GM18909 (cell line): ENCODE results near the gene ZNF521.

ENCODE experiments used
- ATAC-seq: cut with Tn5 transposase; IDR thresholded peaks from one replicate; pipeline ENCODE4 v1.9.1; 2021; ENCODE audit warnings: mild to moderate bottlenecking; ENCODE audit not compliant: unreplicated experiment, poor library complexity

The ZNF521 gene

GRCh38 chr18:25231327-25231691 lies 120.7 kb downstream of the ZNF521 start:
- ATAC-seq: no peak

- ATAC-seq: peak; percentile 69
Measured at GRCh38 chr18:25230658-25231326, 121.2 kb downstream of the ZNF521 start.

GRCh38 chr18:25229920-25230319 lies 122.0 kb downstream of the ZNF521 start:
- no peak for ATAC-seq

- ATAC-seq: no peak
Measured at GRCh38 chr18:25229081-25229480, 122.9 kb downstream of the ZNF521 start.

GRCh38 chr18:25228410-25228809 lies 123.6 kb downstream of the ZNF521 start:
- ATAC-seq: no peak

- no peak for ATAC-seq
Measured at GRCh38 chr18:25225151-25225550, 126.8 kb downstream of the ZNF521 start.

- ATAC-seq: no peak
Measured at GRCh38 chr18:25223899-25224886, 127.8 kb downstream of the ZNF521 start.

GRCh38 chr18:25223211-25223610 lies 128.8 kb downstream of the ZNF521 start:
- ATAC-seq: no peak

- no peak for ATAC-seq
Measured at GRCh38 chr18:25222648-25223047, 129.3 kb downstream of the ZNF521 start.

- no peak for ATAC-seq
Measured at GRCh38 chr18:25210622-25211021, 141.3 kb downstream of the ZNF521 start.

GRCh38 chr18:25192065-25192464 lies 159.9 kb downstream of the ZNF521 start:
- ATAC-seq: peak; percentile 62

- ATAC-seq: peak; percentile 85
Measured at GRCh38 chr18:25190472-25190871, 161.5 kb downstream of the ZNF521 start.

GRCh38 chr18:25189391-25190185 lies 162.4 kb downstream of the ZNF521 start:
- no peak for ATAC-seq

- no peak for ATAC-seq
Measured at GRCh38 chr18:25187521-25188192, 164.3 kb downstream of the ZNF521 start.

- ATAC-seq: no peak
Measured at GRCh38 chr18:25186871-25187270, 165.1 kb downstream of the ZNF521 start.

- no peak for ATAC-seq
Measured at GRCh38 chr18:25181993-25182392, 170.0 kb downstream of the ZNF521 start.

GRCh38 chr18:25181581-25181980 lies 170.4 kb downstream of the ZNF521 start:
- no peak for ATAC-seq

- ATAC-seq: no peak
Measured at GRCh38 chr18:25180973-25181548, 170.9 kb downstream of the ZNF521 start.

GRCh38 chr18:25177631-25178030 lies 174.3 kb downstream of the ZNF521 start:
- ATAC-seq: no peak

- ATAC-seq: no peak
Measured at GRCh38 chr18:25176518-25177042, 175.4 kb downstream of the ZNF521 start.
